GM12878 (cell line): Measurements from ENCODE around the gene CHKA. TPM values are rescaled to one million over a fixed set of nuclear protein-coding genes. Genes with fewer than 3 reads are reported as not detected.

Experiments used
- ATAC-seq: fragments of 200-7000 bp; cut with Tn5 transposase; 3 replicates; pipeline ENCODE4 v1.9.1; 2020; ENCODE audit warnings: mild to moderate bottlenecking, moderate library complexity
- BruUV-seq: library from RNA; stranded (reverse); fragments of 400-500 nt; replicated peaks from 2 replicates; lab custom pipeline; 2021; lab: Mats Ljungman, UMichigan
- CTCF ChIA-PET: fragments of 300-600 bp; sonication (Branson Sonifier 250); formaldehyde crosslinking; extraction: SDS; loops from one replicate; lab custom pipeline; 2021; ENCODE audit warnings: inconsistent platforms; lab: Yijun Ruan, JAX
- POLR2A ChIA-PET: fragments of 350-600 bp; formaldehyde crosslinking; extraction: SDS; loops from one replicate; lab custom pipeline; 2021; ENCODE audit warnings: inconsistent platforms; lab: Charles Lee
- RAD21 ChIA-PET: fragments of 300-600 bp; sonication (Branson Sonifier 250); formaldehyde crosslinking; loops from one replicate; lab custom pipeline; 2023; ENCODE audit warnings: antibody characterized with exemption; ENCODE audit not compliant: unreplicated experiment; lab: Charles Lee
- SMC1A ChIA-PET: fragments of 300-600 bp; sonication (Branson Sonifier 250); formaldehyde crosslinking; loops from one replicate; lab custom pipeline; 2023; ENCODE audit not compliant: unreplicated experiment, uncharacterized antibody; lab: Charles Lee
- DNase-seq: peaks from one replicate; pipeline ENCODE4 v3.0.0-alpha.2; 2011; ENCODE audit warnings: low read depth, low spot score
- FAIRE-seq: peaks from 3 replicates; lab custom pipeline; 2011; peaks lifted over from hg19 to GRCh38; lab: Jason Lieb, UNC
- H2AFZ ChIP-seq: 2 replicates; pipeline ENCODE4 v1.6.0; 2011; ENCODE audit warnings: low read depth, low read length, control low read depth; ENCODE audit not compliant: control insufficient read depth
- H3K27ac ChIP-seq: 2 replicates; pipeline ENCODE4 v1.5.1; 2011; ENCODE audit warnings: control low read depth; ENCODE audit not compliant: control insufficient read depth, insufficient read depth
- H3K27me3 ChIP-seq, 2 experiments: replicated peaks in 1 of 2; 2 replicates each; pipeline versions ENCODE4 v1.6.0 to v1.6.1; 2011; ENCODE audit warnings: low read length in 1 of 2; ENCODE audit not compliant: control insufficient read depth in 2 of 2, insufficient read depth in 2 of 2
- H3K36me3 ChIP-seq, 2 experiments: 2 replicates each; pipeline ENCODE4 v1.5.1; 2011; ENCODE audit warnings: low read length in 1 of 2; ENCODE audit not compliant: control insufficient read depth in 2 of 2, insufficient read depth in 2 of 2
- H3K4me1 ChIP-seq: 2 replicates; pipeline ENCODE4 v1.6.1; 2011; ENCODE audit warnings: mild to moderate bottlenecking, low read length, moderate library complexity, mixed read lengths; ENCODE audit not compliant: control insufficient read depth, insufficient read depth
- H3K4me2 ChIP-seq: 2 replicates; pipeline ENCODE4 v1.6.0; 2011; ENCODE audit warnings: control low read depth; ENCODE audit not compliant: control insufficient read depth, insufficient read depth
- H3K4me3 ChIP-seq: fragments of 200-600 bp; sonication (generic); 2 replicates; pipeline ENCODE4 v1.5.1; 2016
- H3K79me2 ChIP-seq: 2 replicates; pipeline ENCODE4 v1.6.0; 2011; ENCODE audit warnings: low read length; ENCODE audit not compliant: control insufficient read depth, insufficient read depth
- H3K9ac ChIP-seq: 2 replicates; pipeline ENCODE4 v1.8.0; 2011; ENCODE audit warnings: low read length, control low read depth, mixed read lengths; ENCODE audit not compliant: control insufficient read depth, insufficient read depth
- H3K9me3 ChIP-seq: replicated peaks from 3 replicates; pipeline ENCODE4 v1.5.1; 2011; ENCODE audit warnings: mild to moderate bottlenecking, low read length; ENCODE audit not compliant: control insufficient read depth, insufficient read depth
- H4K20me1 ChIP-seq: 2 replicates; pipeline ENCODE4 v1.6.0; 2011; ENCODE audit not compliant: control insufficient read depth, insufficient read depth
- ASH2L ChIP-seq: fragments of 300-600, 200-600 bp; sonication (generic); IDR thresholded peaks from 2 replicates; pipeline ENCODE4 v1.6.1; 2017; ENCODE audit warnings: low read depth, mild to moderate bottlenecking, borderline replicate concordance
- BCL3 ChIP-seq: IDR thresholded peaks from 2 replicates; pipeline ENCODE4 v1.6.1; 2011; ENCODE audit warnings: borderline replicate concordance, low read depth, mild to moderate bottlenecking, moderate library complexity, low read length; ENCODE audit not compliant: insufficient read depth, poor library complexity, severe bottlenecking
- CHD1 ChIP-seq: IDR thresholded peaks from 2 replicates; pipeline ENCODE4 v1.6.1; 2012; ENCODE audit warnings: low read depth, low read length, improper control_type of control experiment
- E2F4 ChIP-seq: IDR thresholded peaks from 2 replicates; pipeline ENCODE4 v1.6.1; 2012; ENCODE audit warnings: low read depth, low read length, improper control_type of control experiment
- FOXK2 ChIP-seq: fragments of 450-650 bp; IDR thresholded peaks from 2 replicates; pipeline ENCODE4 v1.6.1; 2017; ENCODE audit warnings: mild to moderate bottlenecking, moderate library complexity
- IRF5 ChIP-seq: fragments of 450-650 bp; IDR thresholded peaks from 2 replicates; pipeline ENCODE4 v1.6.1; 2017; ENCODE audit warnings: borderline replicate concordance
- JUND ChIP-seq: IDR thresholded peaks from 2 replicates; pipeline ENCODE4 v1.6.1; 2012; ENCODE audit warnings: low read depth, mild to moderate bottlenecking, low read length, improper control_type of control experiment, moderate library complexity
- LARP7 ChIP-seq: fragments of 450-650 bp; IDR thresholded peaks from 2 replicates; pipeline ENCODE4 v1.6.1; 2017; ENCODE audit warnings: mild to moderate bottlenecking
- POLR2AphosphoS2 ChIP-seq: IDR thresholded peaks from 2 replicates; pipeline ENCODE4 v1.6.1; 2011; ENCODE audit warnings: low read depth, mild to moderate bottlenecking, low read length, improper control_type of control experiment, moderate library complexity
- SMC3 ChIP-seq: IDR thresholded peaks from 2 replicates; pipeline ENCODE4 v1.6.1; 2011; ENCODE audit warnings: low read length, improper control_type of control experiment, borderline replicate concordance
- SREBF2 ChIP-seq: IDR thresholded peaks from 2 replicates; pipeline ENCODE4 v1.6.1; 2012; ENCODE audit warnings: mild to moderate bottlenecking, low read length
- YY1 ChIP-seq: IDR thresholded peaks from 2 replicates; pipeline ENCODE4 v1.6.1; 2011; ENCODE audit warnings: low read depth, mild to moderate bottlenecking, low read length
- WGBS: methylation state at CpG from one replicate; pipeline ENCODE4 v1.1.6; 2016; ENCODE audit warnings: low lambda C conversion rate; ENCODE audit not compliant: insufficient replicate concordance, insufficient coverage; ENCODE audit errors: missing lambda C conversion rate; 5-methylcytosine and 5-hydroxymethylcytosine counted together
- in situ Hi-C: fragments of 300-500 bp; cut with MboI; formaldehyde crosslinking; loops from 9 replicates; pipeline ENCODE4 v1.14.3; 2018; ENCODE audit warnings: mixed read lengths
- intact Hi-C: fragments of 100-400 bp; cut with micrococcal nuclease; formaldehyde crosslinking; loops from one replicate; pipeline ENCODE4 v1.14.2; 2022; ENCODE audit not compliant: unreplicated experiment
- polyA plus RNA-seq, 11 experiments: library from polyadenylated mRNA; depleted of rRNA in 4 of 11; unstranded in 6 of 11; stranded (reverse) in 5 of 11; fragments of >200 nt; fragmentation: Nextera tagmentation in 4 of 11; fragmentation: Illumina TruSeq in 1 of 11; extraction: Ambion mirVana in 4 of 11; extraction: Trizol in 1 of 11; gene quantifications; 1 replicate in 1 of 11; 2 replicates in 10 of 11; pipeline versions ENCODE4 v1.2.1 to v1.2.3, GENCODE V29; 2011 to 2016; ENCODE audit warnings: inconsistent platforms in 2 of 11, missing spikeins in 2 of 11, low read depth in 1 of 11
- total RNA-seq, 4 experiments: library from RNA; depleted of rRNA in 3 of 4; stranded (reverse); fragments of >200 nt in 3 of 4; fragmentation: Illumina TruSeq in 1 of 4; extraction: Trizol in 1 of 4; gene quantifications; 2 replicates each; pipeline versions ENCODE4 v1.2.1 to v1.2.3, GENCODE V29; 2013 to 2021

The CHKA gene
- total and polyA plus RNA-seq, 10 of the 15 experiments (the other 5 are each of a cell fraction or from before 2014, with no cell fraction given): 5.2 to 29.2 (median 21.2) TPM

- in situ Hi-C loops (no loop called here), intact Hi-C loops (no loop called here)
- SMC1A ChIA-PET: no interaction called here
- H3K79me2 ChIP-seq: no peaks in the 10 kb centered on the region
- TF ChIP-seq JUND: no peak
- no peak for TF ChIP-seq SREBF2
- no peak for TF ChIP-seq SMC3
- no peak for TF ChIP-seq FOXK2
- no peaks in the 10 kb centered on the region for H3K9me3 ChIP-seq
- peaks cover 1 to 11% of the 10 kb centered on the region in 2 experiments; a peak in 3 of 4 replicates for H3K36me3 ChIP-seq
- POLR2A ChIA-PET: no interaction called here
- H3K27ac ChIP-seq: no peak overlapping the region
- no peak overlapping the region for H3K9ac ChIP-seq
- 94% methylated on average over 4 of the region's 4 CpGs for WGBS
- H3K4me1 ChIP-seq: no peaks in the 10 kb centered on the region
- no peaks in the 10 kb centered on the region for H4K20me1 ChIP-seq
- no peak overlapping the region for H3K4me2 ChIP-seq
- CTCF ChIA-PET: no interaction called here
- no peak for FAIRE-seq
- ATAC-seq: no peak
- H3K27me3 ChIP-seq: no peaks in the 10 kb centered on the region
- DNase-seq: no peak
- H3K4me3 ChIP-seq: no peak overlapping the region
- no TSS peak for BruUV-seq
- H2AFZ ChIP-seq: no peak overlapping the region
- RAD21 ChIA-PET: no interaction called here
Measured at GRCh38 chr11:68165601-68166000, 44.4 kb upstream of the CHKA start.

- intact Hi-C loops: no loop called here
- in situ Hi-C loops: no loop called here
- CTCF ChIA-PET: interaction anchor here (1.1 kb wide), 1 partner anchor 88 kb away, joined by 3 read pairs; no protein-coding TSS in a partner anchor
- H3K4me1 ChIP-seq: no peaks in the 10 kb centered on the region
- H3K9me3 ChIP-seq: no peaks in the 10 kb centered on the region
- no TSS peak for BruUV-seq
- H3K4me3 ChIP-seq: no peak overlapping the region
- H3K36me3 ChIP-seq: peaks cover 1 to 10% of the 10 kb centered on the region in 2 experiments; a peak in 3 of 4 replicates
- H3K9ac ChIP-seq: no peak overlapping the region
- SMC1A ChIA-PET: interaction anchor here (1.8 kb wide), 1 partner anchor 15 kb away, joined by 5 read pairs; no protein-coding TSS in a partner anchor
- POLR2A ChIA-PET: no interaction called here
- ATAC-seq: no peak
- DNase-seq: no peak
- no peaks in the 10 kb centered on the region for H3K79me2 ChIP-seq
- no peaks in the 10 kb centered on the region for H4K20me1 ChIP-seq
- FAIRE-seq: no peak
- no peak overlapping the region for H2AFZ ChIP-seq
- RAD21 ChIA-PET: interaction anchor here (1.2 kb wide), 1 partner anchor 17 kb away, joined by 3 read pairs; no protein-coding TSS in a partner anchor
- H3K4me2 ChIP-seq: no peak overlapping the region
- H3K27me3 ChIP-seq: no peaks in the 10 kb centered on the region
- no peak overlapping the region for H3K27ac ChIP-seq
- WGBS: 98% methylated on average over 2 of the region's 2 CpGs
- TF ChIP-seq CHD1: no peak
- TF ChIP-seq IRF5: no peak
- TF ChIP-seq BCL3: no peak
- no peak for TF ChIP-seq YY1
- TF ChIP-seq E2F4: no peak
- no peak for TF ChIP-seq POLR2AphosphoS2
- no peak for TF ChIP-seq ASH2L
- TF ChIP-seq LARP7: no peak
Measured at GRCh38 chr11:68164437-68164836, 43.2 kb upstream of the CHKA start.
